Activated CD8-positive, alpha-beta memory T cell treated with anti-CD3 and anti-CD28 coated beads, Interleukin-2, amount 10 ng/mL, durations not matched to agents 7 days and 5 days (primary cell): ENCODE results near the gene HUNK. TPM values are rescaled to one million over a fixed set of nuclear protein-coding genes. Genes with fewer than 3 reads are reported as not detected.
A peak's percentile ranks its signal among the peaks of the same experiment; 100 is the strongest.
"Not testable (repeated sequence)": the region's sequence is repeated elsewhere in the genome, so short reads cannot be mapped to it uniquely, and the experiment has no call there.

Experiments used
- ATAC-seq: fragments of 150-1000 bp; cut with Tn5 transposase; one replicate; pipeline ENCODE4 v1.10.0; 2021; ENCODE audit warnings: moderate library complexity
- CTCF ChIA-PET: fragments of 350-600 bp; sonication (Branson Sonifier 250); formaldehyde crosslinking; loops from one replicate; lab custom pipeline; 2021; ENCODE audit warnings: antibody characterized with exemption; lab: Charles Lee
- DNase-seq: peaks from one replicate; pipeline ENCODE4 v3.0.0-alpha.2; 2020
- H3K27ac Mint-ChIP-seq: one replicate; pipeline ENCODE4 v1.8.0; 2021; ENCODE audit warnings: mild to moderate bottlenecking, mixed read lengths
- H3K27me3 Mint-ChIP-seq: one replicate; pipeline ENCODE4 v1.8.0; 2021; ENCODE audit warnings: mixed read lengths
- H3K36me3 Mint-ChIP-seq: one replicate; pipeline ENCODE4 v1.8.0; 2021; ENCODE audit warnings: mild to moderate bottlenecking, mixed read lengths
- H3K4me1 Mint-ChIP-seq: one replicate; pipeline ENCODE4 v1.8.0; 2021; ENCODE audit warnings: mixed read lengths
- H3K4me3 Mint-ChIP-seq: one replicate; pipeline ENCODE4 v1.8.0; 2021; ENCODE audit warnings: mild to moderate bottlenecking, moderate library complexity, mixed read lengths
- H3K9me3 Mint-ChIP-seq: one replicate; pipeline ENCODE4 v1.8.0; 2022; ENCODE audit warnings: low read depth, mixed read lengths
- total RNA-seq, 2 experiments: library from RNA; stranded (reverse); gene quantifications; one replicate each; pipeline ENCODE4 v1.2.3, GENCODE V29; 2021

Gene HUNK
- total RNA-seq, 2 experiments from 2014 or later, result 0.28 TPM; not detected in 1

DNA sequence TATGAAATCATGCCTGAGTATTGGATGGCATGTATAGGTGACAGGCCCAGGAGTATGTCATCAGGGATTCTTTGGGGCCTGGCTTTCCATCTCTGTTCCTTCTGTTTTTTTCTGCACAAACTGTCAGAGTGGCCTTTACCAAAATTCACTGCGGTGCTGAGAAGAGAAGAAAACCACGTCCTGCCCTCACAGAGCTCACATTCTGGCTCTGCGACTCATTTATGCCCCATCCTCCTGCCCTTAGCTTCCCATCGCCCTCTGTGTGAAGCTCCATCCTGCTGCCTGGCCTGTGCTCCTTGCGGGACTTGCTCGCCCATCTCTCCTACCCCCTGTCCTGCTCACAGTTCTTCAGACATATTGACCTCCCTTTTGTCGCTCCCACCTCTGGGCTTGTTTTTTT lies 73.4 kb downstream of the HUNK start:
- DNase-seq, result no peak
- CTCF ChIA-PET, result no interaction called here
- Mint-ChIP-seq H3K9me3 (no peaks in the 10 kb centered on the region), H3K27me3 (peaks cover 2% of the 10 kb centered on the region), H3K4me3 (no peak overlapping the region), H3K36me3 (no peaks in the 10 kb centered on the region), H3K27ac (no peak overlapping the region), H3K4me1 (no peaks in the 10 kb centered on the region)
- ATAC-seq, result no peak

DNA sequence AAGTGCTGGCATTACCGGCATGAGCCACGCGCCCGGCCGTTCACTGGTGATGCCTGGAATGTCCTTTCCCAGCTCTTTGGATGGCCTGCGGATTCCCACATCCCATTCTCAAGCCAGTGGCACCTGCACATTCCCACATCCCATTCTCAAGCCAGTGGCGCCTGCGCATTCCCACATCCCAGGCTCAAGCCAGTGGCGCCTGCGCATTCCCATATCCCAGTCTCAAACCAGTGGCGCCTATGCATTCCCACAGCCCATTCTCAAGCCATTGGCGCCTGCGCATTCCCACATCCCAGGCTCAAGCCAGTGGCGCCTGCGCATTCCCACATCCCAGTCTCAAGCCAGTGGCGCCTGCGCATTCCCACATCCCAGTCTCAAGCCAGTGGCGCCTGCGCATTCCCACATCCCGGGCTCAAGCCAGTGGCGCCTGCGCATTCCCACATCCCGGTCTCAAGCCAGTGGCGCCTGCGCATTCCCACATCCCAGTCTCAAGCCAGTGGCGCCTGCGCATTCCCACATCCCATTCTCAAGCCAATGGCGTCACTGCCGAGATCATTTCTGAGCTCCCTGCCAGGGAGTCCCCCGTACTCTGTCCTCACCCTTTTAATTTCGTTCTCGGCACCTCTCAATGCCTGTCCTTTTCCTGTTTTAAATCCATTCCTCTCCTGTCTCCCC lies 74.2 kb downstream of the HUNK start:
- H3K9me3 Mint-ChIP-seq, H3K36me3 Mint-ChIP-seq, ATAC-seq, H3K27me3 Mint-ChIP-seq, H3K4me3 Mint-ChIP-seq, H3K4me1 Mint-ChIP-seq, CTCF ChIA-PET, H3K27ac Mint-ChIP-seq, DNase-seq: not testable (repeated sequence)

DNA sequence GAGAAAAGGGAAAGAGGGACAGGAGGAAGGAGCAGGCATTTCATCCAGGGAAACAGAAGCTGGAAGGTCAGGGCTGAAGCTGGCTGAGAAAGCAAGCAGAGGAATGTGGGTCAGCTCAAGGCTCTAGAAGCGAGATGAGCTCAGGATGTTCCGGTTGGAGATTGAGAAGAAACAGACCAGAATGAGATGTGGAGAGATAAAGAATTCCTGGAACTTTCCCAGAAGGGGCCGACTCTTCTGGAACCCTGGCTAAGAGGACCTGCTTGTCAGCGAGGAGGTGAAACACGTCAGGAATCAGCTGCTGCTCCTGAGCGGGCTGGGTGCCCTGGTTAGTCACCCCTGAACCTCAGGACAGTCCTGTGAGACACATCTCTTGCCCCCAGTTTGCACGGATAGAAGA lies 75.9 kb downstream of the HUNK start:
- H3K4me1 Mint-ChIP-seq, result no peaks in the 10 kb centered on the region
- H3K4me3 Mint-ChIP-seq, result no peak overlapping the region
- CTCF ChIA-PET, result interaction anchor here (0.8 kb wide), 1 partner anchor 16 kb away, joined by 3 read pairs; no protein-coding TSS in a partner anchor
- H3K9me3 Mint-ChIP-seq, result no peaks in the 10 kb centered on the region
- ATAC-seq (no peak), DNase-seq (no peak)
- H3K27me3 Mint-ChIP-seq, result no peaks in the 10 kb centered on the region
- H3K36me3 Mint-ChIP-seq, result no peaks in the 10 kb centered on the region
- no peak overlapping the region for H3K27ac Mint-ChIP-seq

DNA sequence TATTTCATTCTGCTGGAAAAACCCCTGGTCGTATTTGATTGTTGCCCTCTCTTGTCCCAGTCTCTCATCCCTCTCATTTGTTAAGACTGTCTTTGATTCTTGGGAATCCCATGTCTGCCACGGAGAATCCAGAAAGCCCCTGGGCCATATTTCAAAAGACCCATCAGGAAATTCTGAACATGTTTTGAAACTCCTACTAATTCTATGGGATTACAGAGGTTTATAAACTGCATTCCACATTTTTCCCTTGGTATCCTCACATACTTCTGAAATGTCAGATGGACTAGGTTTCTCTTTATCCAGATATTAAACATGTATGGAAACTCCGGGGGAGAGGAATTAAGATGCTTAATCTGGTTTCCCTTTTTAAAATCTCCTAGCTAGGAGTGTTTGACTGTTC lies 80.0 kb downstream of the HUNK start:
- H3K4me3 Mint-ChIP-seq, result no peak overlapping the region
- CTCF ChIA-PET, result no interaction called here
- ATAC-seq (no peak), DNase-seq (no peak)
- H3K27me3 Mint-ChIP-seq, result no peaks in the 10 kb centered on the region
- H3K36me3 Mint-ChIP-seq, result no peaks in the 10 kb centered on the region
- H3K4me1 Mint-ChIP-seq, result no peaks in the 10 kb centered on the region
- H3K9me3 Mint-ChIP-seq, result no peaks in the 10 kb centered on the region
- H3K27ac Mint-ChIP-seq, result no peak overlapping the region

DNA sequence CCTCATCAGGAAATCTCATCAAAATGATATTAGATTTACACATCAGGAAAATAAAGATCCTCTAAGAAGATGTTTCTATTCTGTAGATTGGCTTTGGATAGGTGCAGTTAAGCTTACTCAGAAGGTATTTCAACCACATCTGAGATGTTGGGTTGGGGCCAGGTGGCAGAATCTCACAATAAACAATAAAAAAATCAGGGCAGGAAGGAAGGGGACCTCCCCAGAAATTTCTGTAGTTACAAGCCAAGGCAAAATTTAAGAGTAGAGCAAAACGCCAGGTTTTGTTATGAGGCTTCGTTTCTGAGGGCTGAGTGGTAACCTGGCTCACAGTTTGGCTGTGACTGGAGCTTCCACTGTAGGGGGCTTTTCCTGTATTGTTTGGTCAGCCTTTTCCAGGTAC lies 84.8 kb downstream of the HUNK start:
- CTCF ChIA-PET, result no interaction called here
- peaks cover 3% of the 10 kb centered on the region for H3K27me3 Mint-ChIP-seq
- no peak overlapping the region for H3K27ac Mint-ChIP-seq
- no peak overlapping the region for H3K4me3 Mint-ChIP-seq
- no peaks in the 10 kb centered on the region for H3K4me1 Mint-ChIP-seq
- DNase-seq (no peak), ATAC-seq (no peak)
- no peaks in the 10 kb centered on the region for H3K36me3 Mint-ChIP-seq
- H3K9me3 Mint-ChIP-seq, result no peaks in the 10 kb centered on the region

DNA sequence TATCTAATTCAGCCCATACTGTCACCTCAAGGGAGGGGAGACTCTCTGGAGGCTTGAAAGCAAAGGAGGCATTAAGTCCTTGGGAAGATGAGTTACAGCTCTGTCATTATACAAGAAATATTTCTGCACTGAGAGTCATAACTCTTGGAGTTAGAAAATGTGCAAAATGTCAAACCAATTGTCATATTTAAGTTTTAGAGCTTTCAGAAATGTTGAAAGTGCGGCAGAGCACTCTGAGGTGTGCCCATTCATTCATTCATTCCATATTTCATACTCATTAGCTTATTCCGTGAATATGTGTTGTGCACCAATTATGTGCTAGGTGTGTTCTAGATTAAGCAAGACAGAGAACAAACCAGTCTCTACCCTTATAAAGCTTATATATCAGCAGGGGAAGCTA lies 87.1 kb downstream of the HUNK start:
- ATAC-seq, result no peak
- CTCF ChIA-PET, result no interaction called here
- H3K4me1 Mint-ChIP-seq, result no peaks in the 10 kb centered on the region
- no peaks in the 10 kb centered on the region for H3K9me3 Mint-ChIP-seq
- no peaks in the 10 kb centered on the region for H3K36me3 Mint-ChIP-seq
- DNase-seq, result no peak
- H3K27ac Mint-ChIP-seq, result no peak overlapping the region
- H3K4me3 Mint-ChIP-seq, result no peak overlapping the region
- H3K27me3 Mint-ChIP-seq, result peaks cover 3% of the 10 kb centered on the region

DNA sequence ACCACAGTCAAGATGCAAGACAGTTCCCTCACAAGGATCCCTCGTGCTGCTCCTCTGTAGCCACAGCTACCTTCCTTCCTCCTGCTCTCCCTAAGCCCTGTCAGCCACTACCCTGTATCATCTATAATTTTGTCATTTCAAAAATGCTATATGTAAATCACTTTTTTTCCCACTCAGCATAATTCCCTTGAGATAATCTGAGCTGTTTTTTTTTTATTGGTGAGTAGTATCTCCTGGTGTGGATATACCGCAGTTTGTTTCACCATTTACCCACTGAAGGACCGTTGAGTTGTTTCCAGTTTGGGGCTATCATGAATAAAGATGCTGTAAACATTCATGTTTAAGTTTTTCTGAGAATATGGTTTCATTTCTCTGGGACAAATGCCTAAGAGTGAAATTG lies 88.2 kb downstream of the HUNK start:
- H3K36me3 Mint-ChIP-seq, result no peaks in the 10 kb centered on the region
- H3K9me3 Mint-ChIP-seq, result no peaks in the 10 kb centered on the region
- no peak overlapping the region for H3K27ac Mint-ChIP-seq
- H3K27me3 Mint-ChIP-seq, result peaks cover 5% of the 10 kb centered on the region
- no peak overlapping the region for H3K4me3 Mint-ChIP-seq
- DNase-seq, result no peak
- H3K4me1 Mint-ChIP-seq, result no peaks in the 10 kb centered on the region
- ATAC-seq, result no peak
- CTCF ChIA-PET, result no interaction called here

DNA sequence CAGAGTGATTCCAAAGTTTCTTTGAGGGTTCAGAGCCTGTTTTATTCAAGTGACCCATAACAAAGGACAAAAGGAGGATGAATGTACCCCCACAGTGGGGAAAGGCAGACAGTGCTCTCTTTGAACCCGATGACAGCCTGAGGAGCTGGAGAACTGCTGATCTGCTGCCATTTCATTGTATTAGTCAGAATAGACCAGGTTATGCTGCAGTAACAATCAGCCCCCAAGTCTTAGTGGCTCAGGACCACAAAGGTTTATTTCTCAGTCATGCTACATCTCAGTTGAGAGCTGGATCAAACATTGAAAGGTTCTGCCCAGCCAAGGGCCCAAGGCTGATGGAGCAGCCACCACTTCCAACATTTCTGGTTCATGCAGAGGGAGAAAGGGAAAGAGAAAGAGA lies 88.9 kb downstream of the HUNK start:
- no peak overlapping the region for H3K4me3 Mint-ChIP-seq
- no peak for ATAC-seq
- peaks cover 5% of the 10 kb centered on the region for H3K27me3 Mint-ChIP-seq
- H3K27ac Mint-ChIP-seq, result no peak overlapping the region
- CTCF ChIA-PET, result no interaction called here
- no peaks in the 10 kb centered on the region for H3K9me3 Mint-ChIP-seq
- H3K36me3 Mint-ChIP-seq, result no peaks in the 10 kb centered on the region
- no peak for DNase-seq
- no peaks in the 10 kb centered on the region for H3K4me1 Mint-ChIP-seq

DNA sequence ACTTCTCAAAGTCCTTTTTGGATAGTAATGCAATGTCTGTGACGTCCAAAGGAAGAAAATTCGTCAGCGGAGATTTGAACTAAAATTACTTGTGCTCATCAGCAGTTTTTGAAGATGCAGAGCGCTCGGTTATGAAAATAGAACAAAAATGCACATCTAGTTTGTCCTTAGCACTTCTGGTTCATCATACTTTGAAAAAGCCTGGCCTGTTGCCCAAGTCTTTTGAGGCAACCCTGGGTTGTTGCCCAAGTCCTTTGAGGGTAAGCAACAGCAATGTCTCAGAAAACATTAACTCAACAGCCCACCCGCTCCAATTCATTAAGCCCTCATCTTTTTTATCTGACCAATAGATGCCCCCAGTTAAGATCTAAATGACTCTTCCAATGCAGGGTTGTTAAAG lies 91.9 kb downstream of the HUNK start:
- Mint-ChIP-seq H3K36me3 (no peaks in the 10 kb centered on the region), H3K4me3 (no peak overlapping the region), H3K9me3 (no peaks in the 10 kb centered on the region), H3K27ac (no peak overlapping the region), H3K27me3 (peaks cover 5% of the 10 kb centered on the region), H3K4me1 (no peaks in the 10 kb centered on the region)
- DNase-seq (no peak), ATAC-seq (no peak)
- CTCF ChIA-PET, result interaction anchor here (0.7 kb wide), 1 partner anchor 16 kb away, joined by 3 read pairs; no protein-coding TSS in a partner anchor

DNA sequence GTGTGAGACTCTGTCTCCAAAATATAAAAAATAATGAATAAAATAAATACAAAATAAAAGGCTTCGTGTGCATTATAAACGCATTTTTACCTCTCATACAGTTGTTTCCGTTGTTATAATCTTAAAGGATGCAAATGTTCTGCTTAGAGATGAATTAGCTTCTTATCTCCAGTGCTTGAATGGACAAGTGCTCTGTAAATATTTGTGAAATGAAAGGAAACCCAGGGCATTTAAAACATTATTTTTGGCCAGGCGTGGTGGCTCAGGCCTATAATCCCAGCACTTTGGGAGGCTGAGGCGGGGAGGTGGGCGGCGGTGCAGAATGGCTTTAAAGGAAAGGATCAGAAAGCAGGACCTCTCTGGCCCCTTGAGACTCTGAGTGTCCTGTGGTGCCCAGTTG lies 94.5 kb downstream of the HUNK start:
- Mint-ChIP-seq H3K36me3 (no peaks in the 10 kb centered on the region), H3K27ac (no peak overlapping the region), H3K4me1 (no peaks in the 10 kb centered on the region), H3K9me3 (no peaks in the 10 kb centered on the region), H3K27me3 (peaks cover 4% of the 10 kb centered on the region), H3K4me3 (no peak overlapping the region)
- CTCF ChIA-PET, result no interaction called here
- no peak for DNase-seq
- ATAC-seq, result no peak

DNA sequence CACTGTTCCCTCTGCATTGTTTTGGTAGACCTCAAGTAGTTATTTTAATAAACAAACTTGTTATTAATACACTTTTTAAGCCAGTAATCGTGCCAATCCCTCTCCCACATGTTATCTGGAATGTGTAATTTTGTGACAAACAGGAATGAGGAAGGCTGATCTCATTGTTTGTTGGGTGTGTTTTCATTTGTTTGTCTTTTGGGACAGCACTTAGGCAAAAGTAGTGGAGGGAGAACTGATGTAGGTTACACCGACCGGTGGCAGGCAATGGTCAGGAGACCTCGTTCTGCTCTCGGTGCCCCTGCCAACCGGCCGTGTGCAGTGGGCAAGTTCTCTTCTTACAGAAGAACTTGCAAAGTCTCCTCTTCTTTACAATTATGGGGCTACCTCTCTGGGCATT lies 99.8 kb downstream of the HUNK start:
- H3K27me3 Mint-ChIP-seq, result peaks cover 15% of the 10 kb centered on the region
- no peak overlapping the region for H3K4me3 Mint-ChIP-seq
- H3K36me3 Mint-ChIP-seq, result peaks cover 6% of the 10 kb centered on the region
- H3K27ac Mint-ChIP-seq, result no peak overlapping the region
- H3K4me1 Mint-ChIP-seq, result peaks cover 17% of the 10 kb centered on the region
- CTCF ChIA-PET, result no interaction called here
- DNase-seq, result no peak
- H3K9me3 Mint-ChIP-seq, result peaks cover 6% of the 10 kb centered on the region
- ATAC-seq, result no peak

DNA sequence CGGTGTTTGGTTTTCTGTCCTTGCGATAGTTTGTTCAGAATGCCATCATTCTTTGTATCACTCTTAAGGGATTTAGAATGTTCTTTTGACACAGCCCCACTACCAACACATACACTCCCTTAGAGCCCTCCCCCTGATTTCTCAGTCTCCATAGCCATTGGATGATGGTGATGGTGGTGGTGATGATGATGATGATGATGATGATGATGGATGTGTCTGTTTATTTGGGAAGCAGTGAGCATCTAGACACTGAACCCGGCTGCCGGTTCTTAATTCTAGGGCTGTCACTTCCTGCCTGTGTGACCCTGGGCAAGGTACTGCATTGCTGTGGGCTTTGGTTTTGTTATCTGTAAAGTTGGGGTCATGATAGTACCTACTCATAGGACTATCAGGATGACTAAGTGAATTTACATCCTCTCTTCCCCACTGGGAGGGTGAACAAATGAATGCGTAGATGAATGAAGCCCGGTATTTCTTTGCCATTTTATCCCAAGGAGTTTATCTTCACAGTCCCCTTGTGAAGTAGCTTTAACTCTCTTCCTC lies 100.7 kb downstream of the HUNK start:
- peaks cover 19% of the 10 kb centered on the region for H3K27me3 Mint-ChIP-seq
- DNase-seq (no peak), ATAC-seq (no peak)
- H3K27ac Mint-ChIP-seq, result no peak overlapping the region
- peaks cover 17% of the 10 kb centered on the region for H3K4me1 Mint-ChIP-seq
- peaks cover 6% of the 10 kb centered on the region for H3K9me3 Mint-ChIP-seq
- CTCF ChIA-PET, result no interaction called here
- no peak overlapping the region for H3K4me3 Mint-ChIP-seq
- H3K36me3 Mint-ChIP-seq, result peaks cover 6% of the 10 kb centered on the region

DNA sequence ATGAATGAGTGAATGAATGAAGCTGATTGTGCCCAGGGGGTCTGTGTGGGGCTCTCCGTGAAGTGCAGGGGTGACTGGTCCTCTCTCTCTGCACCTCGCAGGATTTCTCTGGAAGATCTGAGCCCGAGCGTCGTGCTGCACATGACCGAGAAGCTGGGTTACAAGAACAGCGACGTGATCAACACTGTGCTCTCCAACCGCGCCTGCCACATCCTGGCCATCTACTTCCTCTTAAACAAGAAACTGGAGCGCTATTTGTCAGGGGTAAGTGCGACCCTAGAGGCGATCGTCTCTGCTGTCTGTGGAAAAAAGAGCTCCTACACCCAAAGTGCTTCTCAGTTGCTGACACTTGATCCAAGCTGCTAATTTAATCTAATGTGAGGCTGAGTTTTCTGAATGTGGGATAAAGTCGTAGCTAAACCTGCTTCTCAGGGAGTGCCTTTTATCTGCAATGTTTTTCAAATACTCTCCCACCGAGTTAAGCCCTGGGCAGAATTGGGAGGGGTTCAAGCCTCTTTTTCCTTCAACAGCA lies 101.7 kb downstream of the HUNK start:
- Mint-ChIP-seq H3K4me3 (no peak overlapping the region), H3K4me1 (peaks cover 17% of the 10 kb centered on the region), H3K36me3 (peaks cover 6% of the 10 kb centered on the region), H3K27ac (peak overlapping the region; percentile 45), H3K27me3 (peaks cover 19% of the 10 kb centered on the region), H3K9me3 (peaks cover 6% of the 10 kb centered on the region)
- DNase-seq (peak; percentile 84), ATAC-seq (peak; percentile 88)
- CTCF ChIA-PET, result no interaction called here

DNA sequence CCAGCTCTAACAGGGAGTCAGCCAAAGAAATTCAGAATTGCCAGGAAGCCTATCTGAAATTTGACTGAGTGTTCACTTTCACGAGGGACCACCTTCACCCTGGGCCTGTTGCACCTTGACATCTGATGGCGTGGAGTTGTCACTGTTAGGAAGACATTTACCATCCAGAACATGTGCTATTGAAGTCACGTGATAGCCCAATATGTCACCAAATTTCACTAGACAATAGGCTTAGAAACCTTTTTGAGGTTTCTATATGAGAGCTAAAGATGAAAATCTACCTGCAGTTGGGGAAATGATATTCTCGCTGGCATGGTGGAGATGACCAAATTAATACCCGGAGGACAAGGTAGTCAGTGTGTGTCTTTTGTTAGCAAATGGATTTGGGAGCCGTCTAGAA lies 102.7 kb downstream of the HUNK start:
- Mint-ChIP-seq H3K36me3 (peaks cover 6% of the 10 kb centered on the region), H3K9me3 (peaks cover 6% of the 10 kb centered on the region), H3K27ac (no peak overlapping the region), H3K4me3 (no peak overlapping the region), H3K27me3 (peaks cover 19% of the 10 kb centered on the region), H3K4me1 (peaks cover 17% of the 10 kb centered on the region)
- DNase-seq (no peak), ATAC-seq (no peak)
- CTCF ChIA-PET, result no interaction called here
